HG03045 (cell line): ENCODE measurements around the gene MT3.
"Not testable (repeated sequence)": the region's sequence is repeated elsewhere in the genome, so short reads cannot be mapped to it uniquely, and the experiment has no call there.

ENCODE experiments used
- ATAC-seq: cut with Tn5 transposase; IDR thresholded peaks from one replicate; pipeline ENCODE4 v1.9.1; 2021; ENCODE audit warnings: mild to moderate bottlenecking, moderate library complexity; ENCODE audit not compliant: unreplicated experiment

MT3 gene

DNA sequence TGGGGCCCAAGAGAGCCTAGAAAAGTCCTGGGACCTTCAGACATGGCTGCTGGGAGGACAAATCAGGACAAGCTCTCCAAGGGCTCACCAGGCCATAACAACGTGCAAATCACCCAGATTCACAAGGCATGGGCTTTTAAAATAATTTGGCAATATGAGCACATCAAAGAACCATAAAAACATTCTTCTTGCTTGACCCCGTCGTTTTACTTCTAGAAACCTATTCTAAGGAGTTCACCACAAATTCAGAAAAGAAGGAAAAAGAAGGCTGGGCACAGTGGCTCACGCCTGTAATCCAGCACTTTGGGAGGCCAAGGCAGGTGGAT lies 12.1 kb upstream of the MT3 start:
- ATAC-seq, result no peak

DNA sequence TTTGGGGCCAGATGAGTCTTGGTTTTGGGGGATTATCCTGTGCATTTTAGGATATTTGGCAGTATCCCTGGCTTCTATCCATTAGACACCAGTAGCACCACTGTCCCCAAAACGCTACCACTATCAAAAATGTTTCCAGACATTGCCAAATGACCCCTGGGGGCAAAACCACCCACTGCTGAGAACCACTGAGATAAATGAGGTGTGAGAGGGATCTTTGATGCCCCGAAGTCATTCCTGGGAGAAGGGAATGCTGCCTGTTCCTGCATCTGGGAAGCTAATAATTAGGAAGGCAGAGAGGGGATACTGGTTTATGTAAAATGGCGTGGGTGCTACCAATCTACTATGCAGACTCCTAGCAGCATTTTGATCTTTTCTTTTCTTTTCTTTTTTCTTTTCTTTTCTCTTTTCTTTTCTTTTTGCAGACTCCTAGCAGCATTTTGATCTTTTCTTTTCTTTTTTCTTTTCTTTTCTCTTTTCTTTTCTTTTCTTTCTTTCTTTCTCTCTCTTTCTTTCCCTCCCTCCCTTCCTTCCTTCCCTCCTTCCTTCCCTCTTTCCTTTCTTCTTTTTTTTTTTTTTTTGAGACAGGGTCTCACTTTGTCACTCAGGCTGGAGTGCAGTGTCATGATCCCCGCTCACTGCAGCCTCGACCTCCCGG lies 8.8 kb upstream of the MT3 start:
- ATAC-seq, result no peak

DNA sequence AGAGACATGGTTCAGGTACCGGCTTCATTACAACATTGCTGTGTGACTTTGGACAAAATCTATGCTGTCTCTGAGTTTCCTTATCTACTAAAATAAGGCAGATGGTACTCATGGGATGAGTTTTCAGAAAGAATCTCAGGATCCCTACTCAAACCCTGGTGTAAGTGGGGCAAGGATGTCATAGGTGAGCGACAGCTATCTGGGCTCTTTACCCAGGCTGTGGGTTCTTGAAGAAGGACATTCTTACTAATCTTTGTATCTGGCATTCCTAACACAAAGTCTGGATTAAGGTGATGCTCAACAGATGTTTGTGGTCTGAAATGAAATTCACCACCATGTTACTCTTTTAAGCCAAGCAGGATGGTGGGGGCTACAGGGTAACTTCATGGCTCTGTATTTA lies 6.4 kb upstream of the MT3 start:
- ATAC-seq, result not testable (repeated sequence)

DNA sequence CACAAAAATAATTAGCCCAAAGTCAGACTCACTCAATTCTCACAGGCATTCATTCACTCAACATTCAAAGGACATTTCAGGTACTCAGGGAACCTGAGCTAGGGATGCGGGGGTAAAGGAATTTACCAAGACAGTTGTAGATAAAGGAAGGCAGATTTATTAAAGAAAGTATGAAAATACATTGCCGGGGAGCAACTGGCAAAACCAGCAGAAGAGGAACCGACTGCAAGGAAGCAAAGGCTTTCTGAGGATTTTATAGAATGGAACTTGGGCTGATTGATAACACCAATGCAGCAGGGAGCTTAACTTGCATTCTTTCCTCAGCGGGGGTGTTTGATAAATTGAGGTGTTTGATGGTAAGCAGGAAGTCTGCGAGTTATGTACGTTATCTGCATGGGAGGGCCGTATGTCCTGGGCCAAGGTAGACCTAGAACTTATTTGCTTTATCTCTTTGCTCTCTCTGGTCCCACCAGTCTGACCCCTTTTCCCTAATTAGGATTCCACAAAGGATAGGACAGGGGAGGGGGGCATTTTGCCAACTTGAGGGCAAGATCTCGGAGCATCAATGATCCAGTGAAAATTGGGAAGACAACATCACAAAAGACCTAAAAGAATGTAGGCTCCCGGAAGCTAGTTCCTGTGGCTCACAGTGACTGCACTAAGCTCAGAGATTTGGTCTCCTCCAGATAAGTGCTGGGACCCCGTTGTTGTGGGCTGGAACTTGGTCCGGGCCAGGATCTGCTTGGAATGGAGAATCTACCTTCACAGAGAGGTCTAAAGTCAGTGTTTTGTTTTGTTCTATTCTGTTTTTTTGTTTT lies 5.8 kb upstream of the MT3 start:
- ATAC-seq, result no peak

DNA sequence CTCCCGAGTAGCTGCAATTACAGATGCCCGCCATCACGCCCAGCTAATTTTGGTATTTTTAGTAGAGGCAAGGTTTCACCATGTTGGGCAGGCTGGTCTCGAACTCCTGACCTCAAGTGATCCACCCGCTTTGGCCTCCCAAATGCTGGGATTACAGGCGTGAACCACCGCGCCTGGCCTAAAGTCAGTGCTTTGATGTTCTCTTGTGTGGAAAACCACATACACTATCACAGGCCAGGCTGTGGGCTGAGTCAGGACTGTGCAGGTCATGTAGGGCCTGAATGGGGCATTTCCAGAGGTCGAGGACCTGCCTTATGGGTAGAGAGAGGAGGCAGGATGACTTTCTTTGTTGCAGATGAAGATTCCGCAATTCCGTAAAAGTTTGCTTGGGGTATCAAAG lies 5.1 kb upstream of the MT3 start:
- ATAC-seq, result no peak

DNA sequence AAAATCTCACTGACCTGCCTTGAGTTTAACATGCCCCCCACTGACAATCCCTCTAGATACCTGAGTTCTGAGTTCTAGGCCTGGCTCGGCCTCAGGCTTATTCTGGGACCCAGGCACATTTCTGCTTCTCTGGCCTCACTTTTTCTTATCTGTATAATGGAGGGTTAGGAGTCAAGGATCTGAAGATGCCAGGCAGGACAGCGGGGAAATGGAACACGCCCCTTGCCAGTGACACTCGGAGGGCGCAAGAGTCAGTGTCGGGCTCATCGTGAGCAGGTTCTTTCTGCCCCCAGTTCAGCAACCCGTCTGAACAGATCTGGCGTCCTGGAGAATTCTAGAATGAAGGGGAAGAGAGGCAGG lies 567 bp upstream of the MT3 start:
- no peak for ATAC-seq

DNA sequence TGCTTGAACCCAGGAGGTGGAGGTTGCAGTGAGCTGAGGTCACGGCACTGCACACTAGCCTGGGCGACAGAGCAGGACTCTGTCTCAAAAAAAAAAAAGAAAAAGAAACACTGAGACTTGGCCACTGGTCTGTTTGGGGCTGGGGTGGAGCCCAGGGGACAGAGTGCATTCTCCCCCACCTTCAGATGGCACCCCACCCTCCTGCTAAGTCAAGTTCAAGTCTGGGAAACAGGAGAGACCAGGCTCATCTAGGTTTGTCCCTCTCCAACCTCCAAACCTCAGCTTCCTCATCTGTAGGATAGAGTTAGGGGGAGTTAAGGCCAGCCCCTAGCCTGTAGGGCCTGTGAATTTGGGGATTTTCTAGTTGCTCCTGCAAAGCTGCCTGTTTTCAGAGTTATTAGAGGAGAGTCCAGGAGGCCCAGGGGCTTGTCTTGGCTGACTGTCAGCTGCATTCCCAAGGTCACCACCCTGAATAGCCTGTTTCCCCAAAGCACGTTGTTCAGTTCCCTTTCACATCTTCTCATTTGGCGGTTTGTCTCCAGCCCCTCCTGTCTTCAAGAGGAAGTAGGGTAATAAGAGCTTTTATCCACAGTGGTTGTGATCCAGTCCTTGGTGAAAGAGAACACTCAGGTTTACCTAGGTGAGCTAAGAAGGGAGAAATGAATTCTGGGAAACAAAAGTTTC lies 2.2 kb downstream of the MT3 start:
- ATAC-seq, result no peak

DNA sequence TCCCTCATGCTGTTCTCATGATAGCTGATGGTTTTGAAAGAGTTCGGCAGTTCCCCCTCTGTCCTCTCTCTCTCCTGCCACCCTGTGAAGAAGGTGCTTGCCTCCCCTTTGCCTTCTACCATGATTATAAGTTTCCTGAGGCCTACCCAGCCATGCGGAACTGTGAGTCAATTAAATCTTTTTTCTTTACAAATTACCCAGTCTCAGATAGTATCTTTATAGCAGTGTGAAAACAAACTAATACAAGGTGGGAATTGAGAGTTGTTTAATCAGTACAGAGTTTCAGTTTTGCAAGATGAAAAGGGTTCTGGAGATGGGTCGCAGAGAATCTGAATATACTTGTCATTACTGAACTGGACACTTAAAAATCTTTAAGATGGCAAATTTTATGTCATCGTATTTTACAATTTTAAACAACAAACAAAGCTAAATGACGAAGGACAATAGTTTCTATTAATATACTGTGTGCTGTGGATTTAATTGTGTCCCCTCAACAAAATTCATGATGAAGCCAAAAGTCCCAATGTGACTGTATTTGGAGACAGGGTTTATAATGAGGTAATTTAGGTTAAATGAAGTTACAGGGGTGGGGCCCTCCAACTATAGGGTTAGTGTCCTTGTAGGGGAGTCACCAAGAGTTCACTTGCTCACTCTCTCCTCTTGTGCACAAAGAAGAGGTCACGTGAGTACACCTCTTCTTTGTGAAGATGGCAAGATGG lies 4.4 kb downstream of the MT3 start:
- no peak for ATAC-seq

DNA sequence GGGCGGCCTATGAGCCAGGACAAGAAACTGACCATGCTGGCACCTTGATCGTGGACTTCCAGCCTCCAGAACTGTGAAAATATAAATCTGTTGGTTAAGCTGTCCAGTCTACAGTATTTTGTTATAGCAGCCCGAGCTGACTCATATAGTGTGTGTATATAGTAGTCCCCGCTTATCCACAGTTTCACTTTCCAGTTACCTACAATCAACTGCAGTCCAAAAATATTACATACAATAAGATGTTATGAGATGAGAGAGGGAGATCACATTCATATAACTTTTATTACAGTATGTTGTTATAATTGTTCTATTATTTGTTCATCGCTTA lies 4.9 kb downstream of the MT3 start:
- ATAC-seq, result no peak

DNA sequence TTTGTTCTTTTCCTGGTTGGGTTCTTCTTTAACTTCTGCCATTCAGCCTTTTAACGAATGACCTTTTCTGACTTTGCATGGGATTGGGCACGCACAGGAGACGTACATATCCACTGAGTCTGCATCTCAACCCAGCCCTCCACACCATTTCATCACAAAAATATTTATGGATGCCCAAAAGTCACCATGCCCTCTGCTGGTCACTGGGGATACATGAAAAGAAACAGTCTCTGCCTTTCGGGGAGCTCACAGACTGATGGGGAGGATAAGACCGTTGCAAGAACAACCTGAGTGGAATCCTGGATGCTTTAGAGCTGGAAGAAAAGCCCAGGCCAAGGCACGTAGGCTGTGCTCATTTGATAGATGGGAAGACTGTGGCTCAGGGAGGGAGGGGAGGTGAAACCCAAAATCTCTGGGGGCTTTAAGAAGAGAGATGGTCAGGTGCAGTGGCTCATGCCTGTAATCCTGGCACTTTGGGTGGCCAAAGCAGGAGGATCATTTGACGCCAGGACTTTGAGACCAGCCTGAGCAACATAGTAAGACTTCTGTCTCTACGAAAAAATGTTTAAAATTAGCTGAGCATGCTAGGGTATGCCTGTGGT lies 11.2 kb downstream of the MT3 start:
- ATAC-seq, result no peak

DNA sequence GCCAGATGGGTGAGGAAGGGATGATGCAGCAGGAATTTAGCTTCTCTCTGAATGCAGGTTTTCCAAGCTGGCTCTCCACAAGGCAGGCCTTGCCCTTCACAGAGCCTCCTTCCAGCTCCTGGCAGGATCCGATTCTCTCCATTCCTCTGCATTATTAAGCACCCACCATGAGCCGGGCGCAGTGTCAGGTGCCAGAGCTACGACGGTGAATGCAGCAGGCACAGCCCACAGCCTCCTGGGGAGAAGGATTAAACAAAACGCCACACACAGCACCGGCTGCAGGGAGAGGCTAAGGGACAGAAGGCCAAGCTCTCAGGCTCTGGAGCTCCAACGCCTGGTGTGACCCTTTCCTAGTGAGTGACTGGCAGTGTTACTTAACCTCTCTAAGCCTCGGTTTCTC lies 12.0 kb downstream of the MT3 start:
- no peak for ATAC-seq

DNA sequence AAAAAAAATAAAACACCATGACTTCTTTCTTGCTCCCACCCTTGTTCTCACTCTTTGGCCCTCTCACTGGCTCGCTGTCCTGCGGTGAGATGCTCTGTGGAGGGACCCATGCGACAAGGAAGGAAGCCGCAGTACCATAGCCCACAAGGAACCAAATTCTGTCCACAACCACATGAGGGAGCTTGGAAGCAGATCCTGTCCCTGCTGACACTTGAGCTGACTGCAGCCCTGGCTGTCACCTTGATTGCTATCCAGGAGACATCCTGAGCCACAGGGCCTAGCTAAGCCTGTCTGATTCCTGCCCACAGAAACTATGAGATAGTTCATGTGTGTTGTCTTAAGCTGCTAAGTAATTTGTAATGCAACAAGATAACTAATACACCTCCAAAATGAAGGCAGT lies 14.3 kb downstream of the MT3 start:
- no peak for ATAC-seq

DNA sequence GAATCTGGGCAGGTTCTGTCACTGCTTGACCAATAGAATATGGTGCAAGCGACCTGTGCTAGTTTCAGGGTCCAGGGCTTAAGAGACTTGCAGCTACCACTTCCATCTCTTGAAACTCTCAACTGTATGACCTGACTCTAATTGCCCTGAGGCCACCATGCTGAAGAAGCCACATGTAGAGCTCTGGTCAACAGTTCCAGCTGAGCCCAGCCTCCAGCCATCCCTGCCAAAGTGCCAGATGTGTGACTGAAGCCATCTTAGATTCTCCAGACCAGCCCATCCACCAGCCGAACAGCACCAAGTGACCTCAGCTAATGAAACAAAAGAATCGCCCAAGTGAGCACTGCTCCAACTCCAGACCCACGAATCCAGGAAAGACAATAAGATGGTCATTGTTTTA lies 15.6 kb downstream of the MT3 start:
- no peak for ATAC-seq

DNA sequence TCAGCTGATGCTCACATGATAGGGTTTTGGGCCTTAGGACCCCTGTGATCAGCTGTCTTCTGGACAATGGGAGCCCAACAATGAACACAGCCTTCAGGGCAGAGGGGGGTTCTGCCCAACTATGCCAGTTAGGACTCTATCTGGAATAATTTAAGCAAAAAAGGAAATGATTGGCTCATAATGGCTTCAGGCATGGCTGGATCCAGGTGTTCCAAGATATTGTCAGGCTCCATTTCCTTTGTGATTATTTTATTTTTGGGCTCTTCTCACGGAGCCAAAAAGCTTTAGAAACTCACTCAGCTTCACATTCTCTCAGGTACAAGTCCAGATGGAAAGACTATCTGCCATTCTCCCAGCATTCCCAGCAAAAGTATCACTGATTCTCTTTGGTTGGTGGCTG lies 16.1 kb downstream of the MT3 start:
- no peak for ATAC-seq

DNA sequence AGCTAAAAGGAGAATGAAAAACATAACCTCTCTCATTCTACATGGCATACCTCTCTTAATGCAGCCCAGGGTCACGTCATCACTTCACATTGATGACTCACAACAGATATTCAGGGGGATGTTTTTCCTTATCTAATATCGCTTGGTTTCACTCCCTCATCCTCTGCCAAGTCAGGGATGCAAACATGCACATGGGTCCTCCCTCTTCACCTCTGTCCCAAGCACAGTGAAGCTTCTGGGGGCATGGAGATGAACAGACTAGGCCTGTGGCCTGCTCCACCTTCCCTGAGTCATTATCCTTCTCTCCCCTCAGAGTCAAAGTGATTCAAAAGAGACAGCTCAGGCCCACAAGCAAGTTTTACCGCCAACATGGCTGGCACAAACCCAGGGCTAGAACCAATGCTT lies 16.7 kb downstream of the MT3 start:
- no peak for ATAC-seq

DNA sequence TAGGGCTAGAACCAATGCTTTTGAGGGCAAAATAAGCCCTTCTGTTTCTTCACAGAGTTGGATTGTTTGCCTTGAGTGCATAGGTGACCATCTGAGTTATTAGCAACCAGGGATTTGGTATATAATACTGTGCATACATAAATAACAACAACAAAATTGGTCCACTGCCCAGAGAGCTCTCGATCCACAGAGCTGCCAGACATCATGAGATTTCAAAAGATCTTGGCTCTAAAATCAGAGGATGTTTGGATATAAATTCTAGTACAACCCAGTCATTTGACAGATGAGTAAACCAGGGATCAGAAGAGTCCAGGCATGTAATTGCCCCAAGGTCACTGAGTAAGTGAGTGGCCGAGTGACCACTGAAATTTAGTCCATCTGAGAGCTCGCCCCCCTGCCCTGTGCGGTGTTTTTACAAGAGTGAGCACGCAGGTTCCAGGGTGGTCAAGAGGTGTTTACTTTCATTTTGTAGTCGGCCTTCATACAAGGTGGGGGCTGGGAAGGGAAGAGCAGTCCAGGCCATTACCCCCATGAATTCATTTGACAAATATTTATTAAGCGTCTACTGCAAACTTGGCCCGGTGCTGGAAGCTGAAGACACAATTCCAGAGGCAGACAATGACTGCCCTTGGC lies 17.3 kb downstream of the MT3 start:
- ATAC-seq, result no peak

DNA sequence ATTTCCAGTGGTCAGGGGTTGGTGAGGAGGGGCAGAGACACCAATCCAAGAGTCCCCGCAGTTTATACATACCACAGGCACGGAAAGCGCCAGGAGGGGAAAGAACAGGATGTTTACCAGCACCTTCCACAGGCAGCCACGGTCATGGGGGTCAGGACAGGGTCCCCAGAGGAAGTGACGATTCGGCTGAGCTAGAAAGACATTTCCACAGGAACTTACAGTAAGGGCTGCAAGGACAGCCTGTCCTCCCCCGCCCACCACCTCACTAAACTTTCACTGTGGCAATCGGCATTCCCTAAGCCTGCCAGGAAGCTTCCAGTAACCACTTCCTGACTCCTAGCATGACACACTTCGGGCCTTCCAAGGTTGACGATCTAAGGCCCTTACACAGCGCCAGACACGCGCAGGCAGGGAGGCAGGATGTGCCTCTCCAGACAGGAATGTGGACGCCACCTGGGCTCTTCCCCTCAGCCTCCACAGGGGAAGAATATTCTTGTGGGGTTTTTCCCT lies 17.8 kb downstream of the MT3 start:
- ATAC-seq, result no peak

DNA sequence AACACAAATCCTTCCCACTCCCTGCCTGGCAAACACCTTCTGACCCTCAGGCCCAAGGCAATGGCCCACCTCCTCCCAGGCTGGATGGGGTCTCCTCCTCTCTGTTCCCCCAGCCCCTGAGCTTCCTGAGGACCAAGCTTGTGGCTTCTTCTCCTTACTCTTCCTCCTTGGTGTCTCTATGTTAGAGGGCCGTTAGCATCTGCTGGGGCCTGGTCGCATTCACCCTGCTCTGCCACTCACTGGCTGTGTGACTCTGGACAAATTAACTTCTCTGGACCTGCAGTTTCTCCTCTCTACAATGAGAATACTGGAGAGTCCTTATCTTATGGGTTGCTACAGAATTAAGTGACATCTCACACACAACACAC lies 18.3 kb downstream of the MT3 start:
- no peak for ATAC-seq

DNA sequence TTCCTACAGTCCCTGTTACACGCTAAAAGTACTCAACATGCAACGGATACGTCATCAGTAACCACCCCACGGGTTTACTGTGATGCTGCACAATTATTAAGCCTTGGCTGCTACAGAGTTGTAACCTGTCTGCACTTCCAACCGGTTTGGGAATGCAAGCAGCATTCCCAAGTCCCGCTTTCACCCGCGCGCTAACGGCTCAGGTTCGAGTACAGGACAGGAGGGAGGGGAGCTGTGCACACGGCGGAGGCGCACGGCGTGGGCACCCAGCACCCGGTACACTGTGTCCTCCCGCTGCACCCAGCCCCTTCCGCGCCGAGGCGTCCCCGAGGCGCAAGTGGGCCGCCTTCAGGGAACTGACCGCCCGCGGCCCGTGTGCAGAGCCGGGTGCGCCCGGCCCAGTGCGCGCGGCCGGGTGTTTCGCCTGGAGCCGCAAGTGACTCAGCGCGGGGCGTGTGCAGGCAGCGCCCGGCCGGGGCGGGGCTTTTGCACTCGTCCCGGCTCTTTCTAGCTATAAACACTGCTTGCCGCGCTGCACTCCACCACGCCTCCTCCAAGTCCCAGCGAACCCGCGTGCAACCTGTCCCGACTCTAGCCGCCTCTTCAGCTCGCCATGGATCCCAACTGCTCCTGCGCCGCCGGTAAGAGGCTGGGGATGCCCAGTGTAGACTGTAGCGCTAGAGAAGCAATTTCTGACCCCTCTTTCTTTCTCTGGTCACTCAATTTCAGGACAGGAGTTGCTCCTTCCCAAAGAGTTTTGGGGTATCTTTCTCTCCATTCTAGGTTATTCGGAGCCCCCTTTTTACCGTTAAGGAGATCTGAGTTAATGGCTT lies 18.9 kb downstream of the MT3 start, which contains the start of gene MT2A:
Gene MT2A (plus strand): TSS at position 542 of the 833 bp plus-strand sequence. CDS start 72 bp downstream, at position 614.
- ATAC-seq, result peak; percentile 89
